K562 (cell line): ENCODE data around the gene TMEFF1. TPM values are rescaled to one million over a fixed set of nuclear protein-coding genes. Genes with fewer than 3 reads are reported as not detected.

Experiments
- ARID3B ChIP-seq: fragments of 250-450 bp; sonication (Bioruptor Pico); IDR thresholded peaks from 2 replicates; pipeline ENCODE4 v1.4.0; 2020; ENCODE audit warnings: borderline replicate concordance
- CBX3 ChIP-seq, 2 experiments: IDR thresholded peaks; 1 replicate in 1 of 2; 2 replicates in 1 of 2; pipeline ENCODE4 v1.6.1; 2012; ENCODE audit warnings: inconsistent platforms in 2 of 2, low read length in 2 of 2, borderline replicate concordance in 1 of 2, control low read depth in 1 of 2
- CHCHD3 ChIP-seq: fragments of 250-450 bp; sonication (Bioruptor Pico); IDR thresholded peaks from 2 replicates; pipeline ENCODE4 v2.1.2; 2022; ENCODE audit warnings: mild to moderate bottlenecking
- GMEB1 ChIP-seq: fragments of 250-450 bp; sonication (Bioruptor Pico); IDR thresholded peaks from 2 replicates; pipeline ENCODE4 v1.4.0; 2020; ENCODE audit warnings: mild to moderate bottlenecking
- HDAC8 ChIP-seq: fragments of 450-650 bp; IDR thresholded peaks from 2 replicates; pipeline ENCODE4 v1.6.1; 2016; ENCODE audit warnings: mild to moderate bottlenecking, missing genetic modification characterization, moderate library complexity, missing compliant biosample characterization
- MIER1 ChIP-seq: fragments of 450-650 bp; IDR thresholded peaks from 2 replicates; pipeline ENCODE4 v1.6.1; 2016; ENCODE audit warnings: antibody characterized with exemption, mild to moderate bottlenecking, low read depth
- NCOA1 ChIP-seq: fragments of 450-650 bp; IDR thresholded peaks from 2 replicates; pipeline ENCODE4 v1.6.1; 2016; ENCODE audit warnings: low read depth
- NR4A1 ChIP-seq, 2 experiments: fragments of 250-450 bp in 1 of 2; fragments of 450-650 bp in 1 of 2; sonication (Bioruptor Pico) in 1 of 2; IDR thresholded peaks; 2 replicates each; pipeline versions ENCODE4 v1.4.0 to v1.6.1; 2016 to 2020; ENCODE audit warnings: mild to moderate bottlenecking in 2 of 2, missing compliant biosample characterization in 1 of 2, missing genetic modification characterization in 1 of 2, moderate library complexity in 1 of 2
- SMC3 ChIP-seq: conservative IDR thresholded peaks from 2 replicates; pipeline ENCODE4 v1.6.1; 2011; ENCODE audit warnings: low read depth, low read length, improper control_type of control experiment; ENCODE audit not compliant: insufficient read depth
- THRAP3 ChIP-seq: fragments of 450-650 bp; IDR thresholded peaks from 2 replicates; pipeline ENCODE4 v1.6.1; 2016; ENCODE audit warnings: mild to moderate bottlenecking, inconsistent platforms, borderline replicate concordance
- TSHZ1 ChIP-seq: fragments of 250-450 bp; sonication (Bioruptor Pico); IDR thresholded peaks from 2 replicates; pipeline ENCODE4 v1.4.0; 2020; ENCODE audit warnings: mild to moderate bottlenecking, moderate library complexity
- ZC3H11A ChIP-seq: IDR thresholded peaks from 2 replicates; pipeline ENCODE4 v1.6.1; 2012; ENCODE audit warnings: low read depth, low read length, improper control_type of control experiment
- ZNF143 ChIP-seq: sonication (generic); formaldehyde crosslinking; IDR thresholded peaks from 2 replicates; pipeline ENCODE4 v1.9.0; 2022; ENCODE audit warnings: mild to moderate bottlenecking, missing genetic modification reagents
- ZNF146 ChIP-seq: IDR thresholded peaks from one replicate; pipeline ENCODE4 v1.6.1; 2018; ENCODE audit warnings: missing compliant biosample characterization; ENCODE audit not compliant: unreplicated experiment
- ZNF431 ChIP-seq: sonication (generic); formaldehyde crosslinking; IDR thresholded peaks from 2 replicates; pipeline ENCODE4 v1.8.0; 2022; ENCODE audit warnings: mild to moderate bottlenecking, missing genetic modification reagents
- ZZZ3 ChIP-seq: fragments of 450-650 bp; IDR thresholded peaks from 2 replicates; pipeline ENCODE4 v1.6.1; 2016; ENCODE audit warnings: antibody characterized with exemption, mild to moderate bottlenecking, moderate library complexity
- polyA plus RNA-seq, 8 experiments: library from polyadenylated mRNA; depleted of rRNA in 4 of 8; stranded (reverse) in 5 of 8; unstranded in 3 of 8; fragments of >200 nt; fragmentation: Nextera tagmentation in 2 of 8; fragmentation: Illumina TruSeq in 1 of 8; extraction: Ambion mirVana in 2 of 8; extraction: Trizol in 1 of 8; gene quantifications; 2 replicates each; pipeline versions ENCODE4 v1.2.1 to v1.2.3, GENCODE V29; 2011 to 2014; ENCODE audit warnings: inconsistent platforms in 1 of 8, missing spikeins in 1 of 8
- total RNA-seq, 7 experiments: library from RNA; depleted of rRNA in 6 of 7; stranded (reverse); fragments of >200 nt in 6 of 7; fragmentation: Illumina TruSeq in 2 of 7; extraction: Trizol in 2 of 7; gene quantifications; 2 replicates each; pipeline versions ENCODE4 v1.2.1 to v1.2.3, GENCODE V29; 2011 to 2021; ENCODE audit warnings: low replicate concordance in 1 of 7
- TF ChIP-seq, protein P1 (sequence below): sonication (generic); formaldehyde crosslinking; IDR thresholded peaks from 2 replicates; pipeline ENCODE4 v1.8.1; 2022; ENCODE audit warnings: missing genetic modification reagents

The TMEFF1 gene
- total and polyA plus RNA-seq, 9 of the 15 experiments (the other 6 are each of a cell fraction or from before 2014, with no cell fraction given) = 0.07 to 1.1 (median 0.28) TPM; not detected in 2

DNA sequence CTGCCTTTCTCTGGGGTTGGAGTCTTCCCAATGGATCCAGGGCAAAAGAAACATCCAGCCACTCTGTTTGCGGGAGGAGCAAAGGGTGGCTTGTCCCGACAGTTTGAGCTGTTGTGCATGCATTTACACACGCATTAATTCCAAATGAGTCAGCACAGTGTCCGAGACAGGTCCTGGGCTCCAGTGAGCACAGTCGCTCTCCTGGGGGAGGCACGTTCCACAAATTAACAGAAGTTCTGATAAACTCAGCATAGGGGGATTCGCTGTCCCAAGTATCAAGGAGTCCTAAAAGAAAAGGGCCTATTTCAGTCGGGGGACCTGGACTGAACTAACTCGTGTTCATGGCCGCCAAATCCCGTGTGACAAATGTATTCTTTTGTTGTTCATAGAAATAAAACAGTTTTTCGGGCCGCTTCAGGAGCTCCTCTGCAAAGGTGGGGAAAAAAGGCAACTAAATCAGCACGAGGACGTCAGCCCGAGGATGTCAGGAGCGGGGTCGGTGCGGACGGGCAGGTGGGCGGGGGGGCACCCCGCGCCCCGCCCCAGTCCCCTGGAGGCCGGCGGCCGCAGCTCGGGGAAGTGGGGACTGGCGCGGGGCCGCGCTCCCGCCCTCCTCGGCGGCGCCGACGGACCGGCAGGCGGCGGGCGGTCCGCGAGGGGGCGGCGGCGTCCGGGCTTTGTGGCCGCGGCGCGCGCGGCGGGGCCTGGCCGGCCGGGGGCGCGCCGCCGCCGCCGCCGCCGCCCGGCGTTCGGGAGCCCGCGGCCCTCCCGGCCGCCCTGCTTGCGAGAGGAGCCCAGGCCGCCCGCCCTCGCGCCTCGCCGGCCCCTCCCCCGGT lies 46.2 kb upstream of the TMEFF1 start, which contains the start of gene MSANTD3 (continued):
- TF ChIP-seq, protein P1, sequence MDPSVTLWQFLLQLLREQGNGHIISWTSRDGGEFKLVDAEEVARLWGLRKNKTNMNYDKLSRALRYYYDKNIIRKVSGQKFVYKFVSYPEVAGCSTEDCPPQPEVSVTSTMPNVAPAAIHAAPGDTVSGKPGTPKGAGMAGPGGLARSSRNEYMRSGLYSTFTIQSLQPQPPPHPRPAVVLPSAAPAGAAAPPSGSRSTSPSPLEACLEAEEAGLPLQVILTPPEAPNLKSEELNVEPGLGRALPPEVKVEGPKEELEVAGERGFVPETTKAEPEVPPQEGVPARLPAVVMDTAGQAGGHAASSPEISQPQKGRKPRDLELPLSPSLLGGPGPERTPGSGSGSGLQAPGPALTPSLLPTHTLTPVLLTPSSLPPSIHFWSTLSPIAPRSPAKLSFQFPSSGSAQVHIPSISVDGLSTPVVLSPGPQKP (CRISPR knock-in tag) = no peak
- TF ChIP-seq NR4A1 (CRISPR knock-in tag; IDR thresholded peaks at IDR 0.05) (no peak), NR4A1 (tag; IDR thresholded peaks at IDR 0.05) (0 out of 2 replicates have a peak, but pooled peaks have one; percentile 48), GMEB1 (peak; percentile 45), CBX3 (IDR thresholded peaks at IDR 0.05; ENCODE audit: borderline replicate concordance in 1 of 2, low read length in 2 of 2) (no peak), ARID3B (CRISPR knock-in tag) (no peak), ZZZ3 (no peak), SMC3 (no peak), MIER1 (no peak), ZC3H11A (no peak), NCOA1 (0 out of 2 replicates have a peak, but pooled peaks have one; percentile 41), THRAP3 (no peak), TSHZ1 (CRISPR knock-in tag) (no peak), ZNF146 (CRISPR knock-in tag) (no peak), ZNF431 (no peak), ZNF143 (CRISPR knock-in tag) (no peak), HDAC8 (tag) (no peak), CHCHD3 (CRISPR knock-in tag) (no peak)
